ENCODE results near the gene CHAF1A.

DNA sequence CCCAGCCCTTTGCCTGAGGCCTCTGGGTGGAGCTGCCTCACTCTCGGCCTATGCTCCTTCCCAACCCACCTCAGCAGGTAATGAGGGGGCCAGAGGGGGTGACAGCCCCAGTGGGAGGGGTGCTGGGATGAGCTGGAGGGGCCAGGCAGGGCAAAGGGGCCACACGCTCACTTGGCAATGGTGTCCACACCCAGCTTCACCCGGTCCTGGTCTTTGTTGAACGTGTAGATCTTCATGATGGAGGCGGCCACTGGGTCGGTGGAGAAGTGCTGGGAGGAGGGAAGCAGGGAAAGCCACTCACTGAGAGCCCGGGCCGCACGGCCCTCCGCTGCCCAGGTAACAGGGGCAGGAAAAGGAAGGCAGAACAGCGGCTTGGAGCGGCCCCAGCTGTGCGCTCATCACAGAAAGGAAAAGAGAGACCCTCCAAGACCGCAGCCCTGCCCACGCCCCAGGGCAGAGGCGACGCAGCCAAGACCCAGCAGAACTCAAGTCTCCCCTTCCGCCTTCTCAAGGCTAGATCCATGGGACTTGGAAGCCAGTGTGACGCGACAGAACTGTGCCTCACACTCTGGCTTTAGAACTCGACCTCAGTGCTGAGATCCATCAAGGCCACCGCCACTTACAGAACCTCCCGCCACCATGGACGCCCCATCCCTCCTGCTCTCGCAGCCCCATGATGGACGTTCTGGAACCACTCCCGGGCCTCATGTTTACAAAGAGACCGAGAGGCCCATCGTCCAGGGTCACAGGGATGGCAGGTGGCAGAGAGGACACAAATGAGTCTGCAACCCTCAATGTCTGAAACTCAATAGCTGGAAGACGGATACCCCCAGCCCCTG is 45.9 kb downstream of the CHAF1A start:
- TF ChIP-seq GATA2 (IDR thresholded peaks at IDR 0.05; ENCODE audit: low read depth, low read length) (no peak), GATA3 (IDR thresholded peaks at IDR 0.05; ENCODE audit: low read depth, low read length) (no peak)
